GM19324 (cell line): Measurements from ENCODE around the gene ZFPM1.

Experiments
- ATAC-seq: cut with Tn5 transposase; IDR thresholded peaks from one replicate; pipeline ENCODE4 v1.9.1; 2021; ENCODE audit warnings: mild to moderate bottlenecking, moderate library complexity; ENCODE audit not compliant: unreplicated experiment, low FRiP score

Gene ZFPM1

GRCh38 chr16:88432753-88433152 is 20.3 kb upstream of the ZFPM1 start:
- ATAC-seq = no peak

DNA sequence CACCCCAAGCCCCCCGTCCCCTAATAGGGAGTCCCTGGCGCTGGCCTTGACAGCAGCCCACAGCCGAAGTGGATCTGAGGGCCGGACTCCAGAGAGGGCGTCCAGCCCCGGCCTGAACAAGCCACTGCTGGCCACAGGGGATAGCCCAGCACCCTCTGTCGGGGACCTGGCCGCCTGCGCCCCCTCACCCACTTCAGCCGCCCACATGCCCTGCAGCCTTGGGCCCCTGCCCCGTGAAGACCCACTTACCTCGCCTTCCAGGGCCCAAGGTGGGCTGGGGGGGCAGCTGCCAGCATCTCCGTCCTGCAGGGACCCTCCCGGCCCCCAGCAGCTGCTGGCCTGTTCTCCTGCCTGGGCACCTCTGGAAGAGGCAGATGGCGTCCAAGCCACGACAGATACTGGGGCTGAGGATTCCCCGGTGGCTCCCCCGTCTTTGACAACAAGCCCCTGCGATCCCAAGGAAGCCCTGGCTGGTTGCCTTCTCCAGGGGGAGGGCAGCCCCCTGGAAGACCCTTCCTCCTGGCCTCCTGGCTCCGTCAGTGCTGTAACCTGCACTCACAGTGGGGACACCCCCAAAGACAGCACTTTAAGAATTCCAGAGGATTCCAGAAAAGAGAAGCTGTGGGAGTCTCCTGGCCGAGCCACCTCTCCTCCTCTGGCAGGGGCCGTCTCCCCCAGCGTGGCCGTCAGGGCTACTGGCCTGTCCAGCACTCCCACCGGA is 19.3 kb upstream of the ZFPM1 start:
- ATAC-seq = no peak

- no peak for ATAC-seq
Measured at GRCh38 chr16:88434353-88434690, 18.8 kb upstream of the ZFPM1 start.

DNA sequence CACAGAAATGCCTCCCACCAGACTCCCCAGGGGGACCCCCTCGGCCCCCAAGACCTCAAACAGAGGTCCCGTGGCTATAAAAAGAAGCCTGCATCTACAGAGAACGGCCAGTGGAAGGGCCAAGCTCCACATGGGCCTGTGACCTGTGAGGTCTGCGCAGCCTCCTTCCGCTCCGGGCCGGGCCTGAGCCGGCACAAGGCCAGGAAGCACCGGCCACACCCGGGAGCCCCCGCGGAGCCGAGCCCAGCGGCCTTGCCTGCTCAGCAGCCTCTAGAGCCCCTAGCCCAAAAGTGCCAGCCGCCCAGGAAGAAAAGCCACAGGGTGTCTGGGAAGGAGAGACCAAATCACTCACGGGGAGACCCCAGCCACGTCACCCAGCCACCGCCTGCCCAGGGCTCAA is 18.3 kb upstream of the ZFPM1 start:
- no peak for ATAC-seq

GRCh38 chr16:88435437-88436355 is 17.4 kb upstream of the ZFPM1 start:
- ATAC-seq = no peak

DNA sequence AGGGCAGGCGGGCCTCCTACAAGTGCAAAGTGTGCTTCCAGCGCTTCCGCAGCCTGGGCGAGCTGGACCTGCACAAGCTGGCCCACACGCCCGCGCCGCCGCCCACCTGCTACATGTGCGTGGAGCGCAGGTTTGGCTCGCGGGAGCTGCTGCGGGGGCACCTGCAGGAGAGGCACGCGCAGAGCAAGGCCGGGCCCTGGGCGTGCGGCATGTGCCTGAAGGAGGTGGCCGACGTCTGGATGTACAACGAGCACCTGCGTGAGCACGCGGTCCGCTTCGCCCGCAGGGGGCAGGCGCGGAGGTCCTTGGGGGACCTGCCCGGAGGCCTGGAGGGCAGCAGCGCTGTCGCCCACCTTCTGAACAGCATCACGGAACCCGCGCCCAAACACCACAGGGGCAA is 16.3 kb upstream of the ZFPM1 start:
- no peak for ATAC-seq

DNA sequence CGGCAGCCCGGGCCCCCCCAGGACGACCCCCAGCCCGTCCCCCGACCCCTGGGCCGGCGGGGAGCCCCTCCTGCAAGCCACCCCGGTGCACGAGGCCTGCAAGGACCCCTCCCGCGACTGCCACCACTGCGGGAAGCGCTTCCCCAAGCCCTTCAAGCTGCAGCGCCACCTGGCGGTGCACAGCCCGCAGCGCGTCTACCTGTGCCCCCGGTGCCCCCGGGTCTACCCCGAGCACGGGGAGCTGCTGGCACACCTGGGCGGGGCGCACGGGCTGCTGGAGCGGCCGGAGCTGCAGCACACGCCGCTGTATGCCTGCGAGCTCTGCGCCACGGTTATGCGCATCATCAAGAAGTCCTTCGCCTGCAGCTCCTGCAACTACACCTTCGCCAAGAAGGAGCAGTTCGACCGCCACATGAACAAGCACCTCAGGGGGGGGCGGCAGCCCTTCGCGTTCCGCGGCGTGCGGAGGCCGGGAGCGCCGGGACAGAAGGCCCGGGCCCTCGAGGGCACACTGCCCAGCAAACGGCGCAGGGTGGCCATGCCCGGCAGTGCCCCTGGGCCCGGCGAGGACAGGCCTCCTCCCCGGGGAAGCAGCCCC is 15.6 kb upstream of the ZFPM1 start:
- no peak for ATAC-seq

GRCh38 chr16:88438084-88438870 is 14.8 kb upstream of the ZFPM1 start:
- ATAC-seq = no peak

DNA sequence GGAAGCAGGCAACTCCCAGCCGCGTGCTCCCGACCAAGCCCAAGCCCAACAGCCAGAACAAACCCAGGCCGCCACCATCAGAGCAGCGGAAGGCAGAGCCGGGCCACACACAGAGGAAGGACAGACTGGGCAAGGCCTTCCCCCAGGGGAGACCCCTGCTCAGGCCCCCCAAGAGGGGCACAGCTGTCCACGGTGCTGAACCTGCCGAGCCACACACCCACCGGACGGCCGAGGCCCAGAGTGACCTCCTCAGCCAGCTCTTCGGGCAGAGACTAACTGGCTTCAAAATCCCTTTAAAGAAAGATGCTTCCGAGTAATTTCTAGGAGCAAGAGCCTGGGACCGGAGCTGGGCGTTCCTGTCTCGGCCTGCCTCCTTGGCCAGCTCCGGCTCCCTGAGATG is 14.1 kb upstream of the ZFPM1 start:
- no peak for ATAC-seq

DNA sequence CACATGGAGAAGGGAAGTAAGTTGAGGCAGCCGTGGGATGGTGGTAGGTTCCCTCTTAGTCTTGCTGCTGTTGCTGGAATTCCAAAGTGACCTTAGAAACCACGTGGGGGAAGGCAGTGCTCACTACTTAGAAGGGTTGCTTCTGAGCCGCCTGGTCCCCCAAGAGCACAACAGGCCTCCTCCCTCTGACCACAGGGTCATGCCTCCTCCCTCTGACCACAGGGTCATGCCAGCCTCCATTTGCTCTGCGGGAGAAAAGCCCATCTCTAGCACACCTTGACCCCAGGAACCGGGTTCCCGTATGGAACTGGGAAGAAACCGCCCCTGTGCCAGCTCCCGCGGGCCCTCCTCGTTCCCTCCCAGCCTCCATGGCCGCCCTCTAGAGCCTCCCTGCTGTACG is 13.4 kb upstream of the ZFPM1 start:
- no peak for ATAC-seq

DNA sequence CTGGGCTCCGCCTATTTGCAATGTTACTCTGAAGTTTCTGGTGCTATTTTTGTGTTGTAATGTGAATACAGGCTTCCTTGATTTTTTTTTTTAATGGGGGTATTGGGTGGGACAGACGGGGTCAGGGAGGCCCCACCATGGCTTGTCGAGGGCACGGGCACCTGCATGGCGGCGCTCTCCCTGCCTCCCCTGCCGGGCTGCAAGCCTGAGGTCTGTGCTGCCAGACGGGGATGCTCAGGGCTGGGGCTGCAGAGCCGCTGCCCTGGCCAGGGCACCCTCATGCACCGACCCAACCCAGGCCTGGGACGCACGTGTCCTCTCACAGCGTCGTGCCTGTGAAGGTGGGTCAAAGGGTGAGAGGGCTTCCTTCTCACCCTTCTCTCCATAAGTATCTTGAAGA is 13.0 kb upstream of the ZFPM1 start:
- no peak for ATAC-seq

GRCh38 chr16:88440686-88441405 is 12.2 kb upstream of the ZFPM1 start:
- no peak for ATAC-seq

DNA sequence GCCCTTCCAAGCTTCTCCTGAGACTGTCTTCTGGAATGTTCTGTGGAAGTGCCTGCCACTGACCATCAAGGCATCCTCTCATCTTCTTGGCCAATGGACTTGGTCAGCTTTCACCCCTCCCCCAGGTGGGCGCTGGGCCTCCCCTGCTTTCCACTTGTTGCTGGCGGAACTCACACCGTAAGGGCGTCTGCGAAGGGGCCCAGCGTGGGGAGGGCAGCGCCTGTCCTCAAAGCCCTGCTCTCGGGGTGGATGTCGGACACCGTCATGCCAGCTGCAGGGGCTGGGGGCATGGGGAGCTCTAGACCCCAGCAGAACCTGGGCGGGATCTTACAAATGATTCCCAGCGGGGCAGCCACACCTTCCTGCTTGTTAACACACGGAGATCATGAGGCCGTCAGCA is 11.6 kb upstream of the ZFPM1 start:
- ATAC-seq = no peak

GRCh38 chr16:88442383-88442726 is 10.7 kb upstream of the ZFPM1 start:
- ATAC-seq = no peak

GRCh38 chr16:88442727-88443576 is 10.1 kb upstream of the ZFPM1 start:
- no peak for ATAC-seq

- ATAC-seq = no peak
Measured at GRCh38 chr16:88444826-88445582, 8.1 kb upstream of the ZFPM1 start.

- no peak for ATAC-seq
Measured at GRCh38 chr16:88445583-88445960, 7.5 kb upstream of the ZFPM1 start.

GRCh38 chr16:88446061-88446460 is 7.0 kb upstream of the ZFPM1 start:
- ATAC-seq = no peak

GRCh38 chr16:88446736-88447135 is 6.3 kb upstream of the ZFPM1 start:
- no peak for ATAC-seq
